Neural crest cell (in vitro differentiated cells): Measurements from ENCODE around the gene TSPAN18. TPM values are rescaled to one million over a fixed set of nuclear protein-coding genes. Genes with fewer than 3 reads are reported as not detected.
A peak's percentile ranks its signal among the peaks of the same experiment; 100 is the strongest.

Experiments used
- DNase-seq: peaks from one replicate; pipeline ENCODE4 v3.0.0; 2021; ENCODE audit warnings: low read depth, mixed read lengths, low spot score
- H3K27ac Mint-ChIP-seq: one replicate; pipeline ENCODE4 v1.8.0; 2021; ENCODE audit warnings: mild to moderate bottlenecking, mixed read lengths; ENCODE audit not compliant: unreplicated experiment
- H3K27me3 Mint-ChIP-seq: 2 replicates; pipeline ENCODE4 v1.8.0; 2021; ENCODE audit warnings: low read depth, mild to moderate bottlenecking, mixed read lengths
- H3K36me3 Mint-ChIP-seq: 2 replicates; pipeline ENCODE4 v1.8.0; 2021; ENCODE audit warnings: low read depth, mild to moderate bottlenecking, mixed read lengths
- H3K4me1 Mint-ChIP-seq: 2 replicates; pipeline ENCODE4 v1.8.0; 2021; ENCODE audit warnings: mixed read lengths
- H3K4me3 Mint-ChIP-seq: one replicate; pipeline ENCODE4 v1.8.0; 2021; ENCODE audit warnings: mild to moderate bottlenecking, mixed read lengths
- H3K9me3 Mint-ChIP-seq: 2 replicates; pipeline ENCODE4 v1.8.0; 2021; ENCODE audit warnings: mixed read lengths
- total RNA-seq: library from RNA; stranded (reverse); gene quantifications from 2 replicates; pipeline ENCODE4 v1.2.1, GENCODE V29; 2021
- TF ChIP-seq, protein P1 (sequence below): fragments of 200-600 bp; sonication (generic); conservative IDR thresholded peaks from 2 replicates; pipeline ENCODE4 v1.5.0; 2021; ENCODE audit warnings: antibody characterized with exemption, mild to moderate bottlenecking

The TSPAN18 gene
- total RNA-seq, 1 donor from 2014 or later, result 125 TPM

DNA sequence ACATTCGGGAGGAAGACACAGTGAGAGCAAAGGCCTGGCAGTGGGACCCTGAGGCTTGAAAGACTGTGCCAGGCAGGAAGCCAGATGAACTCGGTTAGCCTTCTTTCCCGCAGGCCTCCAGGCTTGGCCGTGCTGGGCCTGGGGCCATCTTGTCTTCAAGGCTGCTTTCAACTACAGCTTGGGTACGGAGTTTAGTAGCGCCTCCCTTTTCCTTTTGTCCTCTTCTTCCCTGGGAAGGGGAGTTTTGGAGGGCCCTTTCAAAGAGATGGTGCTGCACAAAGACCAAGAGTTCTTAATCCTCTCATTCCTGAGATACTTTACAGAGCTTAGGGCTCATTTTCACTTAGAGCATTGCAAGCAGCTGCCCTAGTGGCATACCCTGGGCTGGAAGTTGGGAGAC is 136.5 kb downstream of the TSPAN18 start:
- H3K27me3 Mint-ChIP-seq, result no peaks in the 10 kb centered on the region
- H3K27ac Mint-ChIP-seq, result peak overlapping the region; percentile 85
- DNase-seq, result no peak
- no peak overlapping the region for H3K4me3 Mint-ChIP-seq
- H3K4me1 Mint-ChIP-seq, result peaks cover 57% of the 10 kb centered on the region
- no peaks in the 10 kb centered on the region for H3K9me3 Mint-ChIP-seq
- H3K36me3 Mint-ChIP-seq, result peaks cover 3% of the 10 kb centered on the region
- TF ChIP-seq, protein P1, sequence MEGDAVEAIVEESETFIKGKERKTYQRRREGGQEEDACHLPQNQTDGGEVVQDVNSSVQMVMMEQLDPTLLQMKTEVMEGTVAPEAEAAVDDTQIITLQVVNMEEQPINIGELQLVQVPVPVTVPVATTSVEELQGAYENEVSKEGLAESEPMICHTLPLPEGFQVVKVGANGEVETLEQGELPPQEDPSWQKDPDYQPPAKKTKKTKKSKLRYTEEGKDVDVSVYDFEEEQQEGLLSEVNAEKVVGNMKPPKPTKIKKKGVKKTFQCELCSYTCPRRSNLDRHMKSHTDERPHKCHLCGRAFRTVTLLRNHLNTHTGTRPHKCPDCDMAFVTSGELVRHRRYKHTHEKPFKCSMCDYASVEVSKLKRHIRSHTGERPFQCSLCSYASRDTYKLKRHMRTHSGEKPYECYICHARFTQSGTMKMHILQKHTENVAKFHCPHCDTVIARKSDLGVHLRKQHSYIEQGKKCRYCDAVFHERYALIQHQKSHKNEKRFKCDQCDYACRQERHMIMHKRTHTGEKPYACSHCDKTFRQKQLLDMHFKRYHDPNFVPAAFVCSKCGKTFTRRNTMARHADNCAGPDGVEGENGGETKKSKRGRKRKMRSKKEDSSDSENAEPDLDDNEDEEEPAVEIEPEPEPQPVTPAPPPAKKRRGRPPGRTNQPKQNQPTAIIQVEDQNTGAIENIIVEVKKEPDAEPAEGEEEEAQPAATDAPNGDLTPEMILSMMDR, result no peak

DNA sequence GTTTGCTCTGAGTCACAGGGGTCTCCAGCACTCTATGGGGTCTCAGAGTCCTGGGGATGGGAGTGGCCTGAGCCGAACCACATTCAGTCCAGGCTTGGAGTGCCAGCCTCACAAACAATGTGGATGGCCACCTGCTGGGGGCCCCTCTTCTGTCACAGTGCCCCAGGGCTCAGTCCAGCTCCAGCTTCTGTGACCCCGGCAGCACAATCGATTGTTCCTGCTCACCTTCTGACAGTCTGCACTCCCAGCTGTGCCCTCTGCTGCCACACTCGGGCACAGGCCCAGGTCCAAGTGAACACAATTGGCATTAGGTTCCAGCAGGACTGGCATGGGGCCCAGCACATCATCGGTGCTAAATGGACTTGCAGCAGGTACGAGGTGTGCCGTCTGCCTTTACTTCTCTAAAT is 139.1 kb downstream of the TSPAN18 start:
- DNase-seq, result no peak
- H3K4me3 Mint-ChIP-seq, result no peak overlapping the region
- H3K4me1 Mint-ChIP-seq, result peaks cover 52% of the 10 kb centered on the region
- no peaks in the 10 kb centered on the region for H3K9me3 Mint-ChIP-seq
- no peaks in the 10 kb centered on the region for H3K27me3 Mint-ChIP-seq
- TF ChIP-seq, protein P1, result no peak
- H3K27ac Mint-ChIP-seq, result no peak overlapping the region
- peaks cover 3% of the 10 kb centered on the region for H3K36me3 Mint-ChIP-seq

DNA sequence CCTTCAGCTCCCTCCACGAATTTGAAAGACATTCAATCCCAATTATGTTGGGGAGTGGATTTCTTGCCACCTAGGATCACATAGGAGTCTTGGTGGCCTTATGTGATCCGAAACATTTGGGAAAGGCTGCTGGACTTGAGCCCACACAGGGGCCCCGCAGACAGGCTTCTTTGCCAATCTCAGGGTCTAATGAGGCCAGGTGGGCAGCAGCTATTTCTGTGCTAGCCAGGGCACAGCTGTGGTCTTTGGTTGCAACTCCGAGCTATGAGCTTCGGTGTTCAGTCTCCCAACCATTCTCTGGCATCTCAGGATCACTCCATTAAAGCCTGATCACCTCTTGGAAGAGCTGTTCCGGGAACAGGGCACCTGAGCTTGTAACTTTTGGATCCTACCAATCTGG is 139.5 kb downstream of the TSPAN18 start:
- DNase-seq, result no peak
- Mint-ChIP-seq H3K9me3 (no peaks in the 10 kb centered on the region), H3K27me3 (no peaks in the 10 kb centered on the region), H3K36me3 (peaks cover 4% of the 10 kb centered on the region), H3K4me3 (no peak overlapping the region), H3K27ac (no peak overlapping the region), H3K4me1 (peaks cover 53% of the 10 kb centered on the region)
- TF ChIP-seq, protein P1, result no peak

DNA sequence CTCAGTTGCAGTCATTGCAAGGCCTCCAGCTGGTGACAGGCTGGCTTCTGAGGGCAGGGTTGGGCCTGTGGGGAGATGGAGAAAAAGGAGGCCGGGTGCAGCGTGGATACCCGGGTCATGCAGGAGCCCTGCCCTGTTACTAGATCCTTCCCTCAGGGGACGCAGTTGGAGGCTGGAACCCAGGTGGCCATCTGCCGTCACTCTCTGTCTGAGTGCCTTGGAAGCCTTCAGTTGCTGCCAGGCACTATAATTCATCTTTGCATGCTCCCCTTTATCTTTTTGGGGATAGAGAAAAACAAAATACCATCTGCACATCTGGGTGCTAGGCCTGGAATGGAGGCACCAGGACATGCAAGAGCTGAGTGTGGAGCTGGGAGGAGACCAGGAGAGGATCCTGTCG is 141.3 kb downstream of the TSPAN18 start:
- Mint-ChIP-seq H3K27ac (no peak overlapping the region), H3K4me1 (peaks cover 37% of the 10 kb centered on the region), H3K4me3 (no peak overlapping the region), H3K27me3 (no peaks in the 10 kb centered on the region), H3K36me3 (peaks cover 4% of the 10 kb centered on the region), H3K9me3 (no peaks in the 10 kb centered on the region)
- TF ChIP-seq, protein P1, result no peak
- no peak for DNase-seq

DNA sequence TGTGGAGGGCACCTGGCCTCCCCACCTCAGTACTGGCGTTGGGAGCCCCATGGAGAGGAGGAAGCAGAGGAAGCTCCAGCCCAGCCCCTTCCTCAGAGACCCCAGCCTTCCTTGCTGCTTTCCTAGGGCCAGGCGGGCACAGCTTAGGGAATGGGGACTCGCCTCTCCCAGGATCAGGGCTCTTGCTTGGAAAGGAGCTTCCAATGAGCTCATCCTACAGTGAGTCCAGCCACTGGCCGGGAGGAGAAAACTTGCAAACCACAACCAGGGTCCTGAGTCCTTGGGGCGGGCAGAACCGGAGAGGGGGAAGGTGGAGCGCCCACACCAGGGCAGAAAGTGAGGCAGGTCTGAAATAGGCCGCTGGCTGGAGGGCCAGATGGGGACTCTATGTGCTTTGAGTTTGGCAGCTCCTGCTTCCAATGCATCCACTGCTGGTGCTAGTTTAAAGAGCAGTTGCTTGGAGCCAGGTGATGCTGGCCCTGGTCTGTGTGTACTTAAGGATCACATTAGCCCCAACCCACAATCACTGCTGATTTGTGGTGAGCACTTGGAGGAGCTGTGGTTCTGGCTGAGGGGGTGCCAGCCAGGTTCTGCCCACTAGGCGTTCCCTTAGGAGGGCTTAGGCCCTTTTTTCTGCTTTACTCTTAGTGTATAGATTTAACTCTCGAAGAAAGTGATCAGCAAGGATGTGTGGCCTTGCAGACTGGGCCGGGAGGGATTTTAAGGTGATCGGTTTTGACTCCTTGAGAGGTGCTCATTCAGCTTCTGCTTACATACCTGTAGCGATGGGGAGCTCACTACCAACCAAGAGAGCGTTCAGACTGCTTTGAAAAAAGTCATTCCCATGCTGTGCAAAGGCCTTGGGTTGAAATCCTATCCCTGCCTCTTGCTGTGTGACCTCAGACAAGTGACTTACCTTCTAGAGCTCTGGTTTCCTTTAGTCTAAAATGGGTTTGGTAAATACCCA is 142.0 kb downstream of the TSPAN18 start:
- no peaks in the 10 kb centered on the region for H3K9me3 Mint-ChIP-seq
- H3K4me1 Mint-ChIP-seq, result peaks cover 33% of the 10 kb centered on the region
- no peak overlapping the region for H3K4me3 Mint-ChIP-seq
- DNase-seq, result no peak
- H3K27ac Mint-ChIP-seq, result no peak overlapping the region
- TF ChIP-seq, protein P1, result no peak
- H3K27me3 Mint-ChIP-seq, result no peaks in the 10 kb centered on the region
- H3K36me3 Mint-ChIP-seq, result peaks cover 4% of the 10 kb centered on the region
